ENCODE measurements around the gene AGXT2. TPM values are rescaled to one million over a fixed set of nuclear protein-coding genes. Genes with fewer than 3 reads are reported as not detected.

Gene AGXT2
- total and polyA plus RNA-seq, 12 donors = not detected

DNA sequence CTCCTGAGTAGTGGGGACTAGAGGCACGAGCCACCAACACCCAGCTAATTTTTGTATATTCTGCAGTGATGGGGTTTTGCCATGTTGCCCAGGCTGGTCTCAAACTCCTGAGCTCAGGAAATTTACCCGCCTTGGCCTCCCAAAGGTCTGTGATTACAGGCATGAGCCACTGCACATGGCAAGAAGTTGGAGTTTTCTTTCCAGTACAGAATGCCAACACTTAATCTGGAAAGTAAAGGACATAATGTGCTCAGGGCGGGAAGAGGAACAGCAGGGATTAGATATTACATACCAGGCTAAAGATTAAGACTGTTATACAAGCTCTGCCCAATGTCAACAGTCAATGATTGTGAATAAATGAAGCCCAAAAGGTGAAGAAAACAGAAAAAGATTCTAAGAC, 47.2 kb upstream of the AGXT2 start:
- TF ChIP-seq, protein P1, sequence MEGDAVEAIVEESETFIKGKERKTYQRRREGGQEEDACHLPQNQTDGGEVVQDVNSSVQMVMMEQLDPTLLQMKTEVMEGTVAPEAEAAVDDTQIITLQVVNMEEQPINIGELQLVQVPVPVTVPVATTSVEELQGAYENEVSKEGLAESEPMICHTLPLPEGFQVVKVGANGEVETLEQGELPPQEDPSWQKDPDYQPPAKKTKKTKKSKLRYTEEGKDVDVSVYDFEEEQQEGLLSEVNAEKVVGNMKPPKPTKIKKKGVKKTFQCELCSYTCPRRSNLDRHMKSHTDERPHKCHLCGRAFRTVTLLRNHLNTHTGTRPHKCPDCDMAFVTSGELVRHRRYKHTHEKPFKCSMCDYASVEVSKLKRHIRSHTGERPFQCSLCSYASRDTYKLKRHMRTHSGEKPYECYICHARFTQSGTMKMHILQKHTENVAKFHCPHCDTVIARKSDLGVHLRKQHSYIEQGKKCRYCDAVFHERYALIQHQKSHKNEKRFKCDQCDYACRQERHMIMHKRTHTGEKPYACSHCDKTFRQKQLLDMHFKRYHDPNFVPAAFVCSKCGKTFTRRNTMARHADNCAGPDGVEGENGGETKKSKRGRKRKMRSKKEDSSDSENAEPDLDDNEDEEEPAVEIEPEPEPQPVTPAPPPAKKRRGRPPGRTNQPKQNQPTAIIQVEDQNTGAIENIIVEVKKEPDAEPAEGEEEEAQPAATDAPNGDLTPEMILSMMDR (IDR thresholded peaks at IDR 0.05) = no peak
- Histone ChIP-seq H3K36me3 (no peaks in the 10 kb centered on the region), H3K9me3 (no peaks in the 10 kb centered on the region), H3K27me3 (peaks cover 0 to 10% (median 0%) of the 10 kb centered on the region in 7 donors), H3K4me1 (no peaks in the 10 kb centered on the region), H3K4me3 (no peak overlapping the region), H3K27ac (no peak overlapping the region)
- 80 to 83% methylated on average over 3 of the region's 3 CpGs for WGBS, 2 donors
- intact Hi-C loops (cut with DNase I) = loop anchor here in 7 of 10 donors (5.0 to 10.0 kb wide), 5 partner anchors 87 to 832 kb away; no protein-coding TSS in a partner anchor
- ATAC-seq (no peak), DNase-seq (no peak)

DNA sequence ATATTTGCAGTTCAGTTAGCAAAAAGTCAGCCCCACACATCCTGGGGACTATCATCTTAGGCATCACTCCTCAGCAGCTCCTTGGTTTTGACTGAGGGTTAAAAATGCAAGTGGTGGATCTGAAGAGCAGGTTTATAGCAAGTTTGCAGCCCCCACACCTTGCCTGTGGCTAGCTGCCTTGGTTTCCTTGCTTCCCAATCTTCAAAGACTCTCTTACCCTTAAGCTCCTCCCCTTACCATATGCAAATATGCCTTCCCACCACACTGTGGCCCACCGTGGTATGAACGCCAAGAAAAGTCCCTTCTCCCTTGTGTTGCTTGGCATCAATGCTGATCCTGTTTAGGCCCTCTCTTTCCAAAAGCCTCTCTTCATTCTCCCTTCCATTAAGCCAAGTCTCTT, 45.0 kb upstream of the AGXT2 start:
- WGBS, 2 donors = 87 to 89% methylated on average over 2 of the region's 2 CpGs
- intact Hi-C loops (cut with DNase I) = loop anchor here in 7 of 10 donors (5.0 to 10.0 kb wide), 5 partner anchors 90 to 835 kb away; no protein-coding TSS in a partner anchor

DNA sequence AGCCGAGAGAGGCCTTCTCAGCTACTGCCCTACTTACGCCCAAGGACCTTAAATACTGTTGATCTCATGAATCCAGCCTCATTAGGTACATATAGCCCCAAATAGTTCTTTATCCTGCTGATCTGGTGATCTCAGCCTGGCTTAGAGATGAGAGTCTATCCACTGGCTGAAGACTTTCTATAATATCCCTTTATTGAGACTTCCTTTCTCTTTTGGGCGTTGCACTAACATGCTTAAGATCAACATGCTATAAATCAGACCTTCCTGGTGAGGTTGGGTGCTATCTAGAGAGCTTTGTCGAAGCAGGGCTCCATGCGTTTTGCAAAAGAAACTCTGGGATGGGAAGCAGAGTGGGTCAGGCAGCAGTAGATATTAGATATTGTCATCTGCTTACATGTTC, 44.0 kb upstream of the AGXT2 start:
- 81 to 88% methylated on average over 5 of the region's 5 CpGs for WGBS, 2 donors
- Histone ChIP-seq H3K4me3 (no peak overlapping the region), H3K27ac (no peak overlapping the region), H3K36me3 (no peaks in the 10 kb centered on the region), H3K9me3 (no peaks in the 10 kb centered on the region), H3K27me3 (no peaks in the 10 kb centered on the region), H3K4me1 (no peaks in the 10 kb centered on the region)
- ATAC-seq (no peak), DNase-seq (no peak)
- TF ChIP-seq, protein P1 (IDR thresholded peaks at IDR 0.05) = no peak
- intact Hi-C loops (cut with DNase I) = loop anchor here in 7 of 10 donors (5.0 to 10.0 kb wide), 5 partner anchors 91 to 836 kb away; no protein-coding TSS in a partner anchor

More for the DNA sequence above, 45.0 kb upstream of the AGXT2 start:
- H3K27me3 ChIP-seq = no peaks in the 10 kb centered on the region
- ATAC-seq (no peak), DNase-seq (no peak)
- no peaks in the 10 kb centered on the region for H3K4me1 ChIP-seq
- no peaks in the 10 kb centered on the region for H3K9me3 ChIP-seq
- H3K36me3 ChIP-seq = no peaks in the 10 kb centered on the region
- no peak overlapping the region for H3K4me3 ChIP-seq
- no peak overlapping the region for H3K27ac ChIP-seq
- TF ChIP-seq, protein P1 (IDR thresholded peaks at IDR 0.05) = no peak

DNA sequence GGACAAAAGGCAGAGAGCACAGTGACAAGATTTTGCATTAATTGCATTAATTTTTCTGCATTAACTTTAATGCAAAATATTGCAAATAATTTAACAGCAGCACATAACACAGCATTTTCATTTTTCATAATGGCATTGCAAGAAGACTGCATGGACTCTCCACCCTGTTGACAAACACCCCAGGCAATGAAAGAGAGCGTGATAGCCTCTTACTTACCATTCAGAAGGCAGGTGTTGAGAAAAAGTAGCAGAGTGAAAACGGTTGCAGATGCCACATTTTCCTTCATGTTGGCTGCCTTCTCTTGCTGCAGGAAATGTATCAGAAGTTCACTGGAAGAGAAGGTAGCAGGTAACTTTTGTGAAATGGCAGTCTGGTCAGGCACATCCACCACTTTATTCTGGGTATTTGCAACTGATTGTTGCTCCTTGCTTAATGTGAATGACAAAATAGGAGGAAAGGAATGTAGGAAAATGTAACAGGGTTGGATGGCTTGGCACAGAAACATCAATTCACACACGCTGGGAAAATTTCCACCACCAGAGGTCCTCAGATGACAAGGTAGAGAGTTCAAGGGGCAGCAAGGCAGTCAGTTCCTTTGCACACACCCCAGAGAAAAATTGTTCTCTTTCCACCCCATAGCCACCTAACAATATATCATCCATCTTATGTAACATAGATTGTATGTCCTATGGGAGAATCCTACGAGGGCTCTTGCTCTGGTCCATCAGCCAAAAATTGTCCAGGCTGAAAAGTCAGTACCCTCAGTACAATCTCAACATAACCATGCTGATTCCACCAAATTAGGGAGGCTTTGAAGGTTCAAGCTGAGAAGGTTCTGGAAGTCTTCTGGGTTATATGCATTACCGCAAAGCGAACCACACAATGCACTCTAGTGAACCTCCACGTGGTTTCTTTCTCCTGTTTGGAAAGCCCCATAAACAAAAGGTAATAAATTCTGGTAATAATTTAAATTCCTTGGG, 41.9 kb upstream of the AGXT2 start:
- intact Hi-C loops (cut with DNase I) = loop anchor here in 9 of 10 donors (5.0 to 10.0 kb wide), 6 partner anchors 93 to 838 kb away; no protein-coding TSS in a partner anchor
- Histone ChIP-seq H3K4me3 (no peak overlapping the region), H3K27me3 (no peaks in the 10 kb centered on the region), H3K27ac (no peak overlapping the region), H3K4me1 (no peaks in the 10 kb centered on the region), H3K36me3 (no peaks in the 10 kb centered on the region), H3K9me3 (no peaks in the 10 kb centered on the region)
- DNase-seq (peak in 1 of 2 donors; percentile 23), ATAC-seq (no peak)
- 68 to 71% methylated on average over 7 of the region's 7 CpGs for WGBS, 2 donors
- TF ChIP-seq, protein P1 (IDR thresholded peaks at IDR 0.05) = peak; percentile 30 to 72 (median 63)

Data from heart right ventricle (tissue), 16 donors.